Activated CD8-positive, alpha-beta memory T cell treated with anti-CD3 and anti-CD28 coated beads, Interleukin-2, amount 50 U/mL, for 48 hours (primary cell): ENCODE measurements around the gene PACS1.
"Not testable (repeated sequence)": the region's sequence is repeated elsewhere in the genome, so short reads cannot be mapped to it uniquely, and the experiment has no call there.

ENCODE experiments used
- DNase-seq: peaks from one replicate; pipeline ENCODE4 v3.0.0-alpha.2; 2020

Gene PACS1

GRCh38 chr11:66069715-66070603 lies at the start of gene PACS1:
Gene PACS1 (plus strand): TSS chr11:66070272. CDS start chr11:66070487, 215 bp downstream.
- DNase-seq: peak; percentile 89

DNA sequence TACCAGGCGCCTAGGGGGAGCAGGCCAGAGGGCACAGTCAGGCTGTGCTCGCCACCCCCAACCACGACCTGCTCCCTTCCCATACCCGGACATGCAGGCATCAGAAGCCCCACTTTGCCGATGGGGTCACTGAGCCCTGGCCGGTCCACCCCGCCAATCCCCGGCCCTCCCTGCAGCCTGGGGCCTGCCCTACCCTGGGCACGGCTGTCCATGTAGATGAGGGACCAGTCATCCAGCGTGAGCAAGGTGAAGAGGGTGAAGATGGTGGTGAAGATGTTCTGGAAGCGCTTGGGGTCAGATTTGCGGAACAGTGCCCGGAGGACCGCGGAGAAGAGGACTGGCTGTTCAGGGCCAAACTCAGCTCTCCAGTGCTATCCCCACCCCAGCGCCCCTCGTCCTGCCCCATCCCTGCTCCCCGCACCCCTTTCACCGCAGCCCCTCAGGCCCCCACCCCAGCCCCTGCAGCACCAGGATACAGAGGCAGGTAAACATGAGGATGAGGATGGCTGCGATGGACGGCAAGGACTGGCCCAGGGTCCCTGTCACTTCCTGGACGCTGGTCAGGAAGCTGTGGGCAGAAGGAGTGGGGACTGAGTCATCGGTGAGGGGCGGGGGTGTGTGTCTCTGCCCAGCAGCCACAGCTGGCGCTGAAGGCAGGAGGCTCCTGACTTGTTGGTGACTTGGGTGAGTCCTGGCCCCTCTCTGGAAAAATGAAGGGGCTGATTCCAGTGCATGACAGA lies 49.3 kb upstream of the PACS1 start:
- DNase-seq: no peak

DNA sequence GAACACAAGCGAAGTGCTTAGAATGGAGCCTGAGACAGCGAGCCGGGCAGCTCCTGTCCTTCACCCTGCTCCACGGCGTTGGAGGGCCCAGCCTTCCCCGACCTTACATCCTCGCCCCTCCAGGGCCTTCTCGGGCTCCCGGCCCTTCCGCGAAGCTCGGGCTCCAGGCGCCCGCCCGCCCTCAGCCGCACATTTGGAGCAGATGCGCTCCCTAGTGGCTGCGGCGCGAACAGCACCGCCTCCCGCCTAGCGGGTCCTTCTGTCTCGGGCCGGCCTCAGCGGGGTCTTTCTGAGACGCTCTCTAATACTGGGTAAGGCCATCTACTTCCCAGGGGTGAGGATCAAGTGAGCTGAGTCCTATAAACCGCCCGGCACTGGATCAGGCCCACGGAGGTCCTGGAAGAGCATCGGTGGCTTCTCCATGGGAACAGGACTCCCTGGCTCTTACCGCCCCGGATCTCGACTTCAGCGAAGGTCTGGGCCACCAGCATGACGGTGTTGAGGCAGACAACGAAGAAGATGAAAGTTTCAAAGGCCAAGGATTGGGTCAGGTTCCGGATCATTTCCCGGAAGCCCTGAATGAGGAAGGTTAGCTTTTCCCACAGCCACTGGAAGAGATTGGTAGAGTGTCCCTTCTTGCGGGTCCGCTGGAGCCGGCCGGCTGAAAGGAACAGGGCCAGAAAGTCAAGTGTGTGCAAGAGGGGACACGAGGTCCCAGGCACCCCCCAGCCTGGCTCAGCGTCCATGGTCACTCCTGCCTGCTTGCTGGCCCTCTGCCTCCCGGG lies 47.5 kb upstream of the PACS1 start:
- DNase-seq: peak; percentile 98

DNA sequence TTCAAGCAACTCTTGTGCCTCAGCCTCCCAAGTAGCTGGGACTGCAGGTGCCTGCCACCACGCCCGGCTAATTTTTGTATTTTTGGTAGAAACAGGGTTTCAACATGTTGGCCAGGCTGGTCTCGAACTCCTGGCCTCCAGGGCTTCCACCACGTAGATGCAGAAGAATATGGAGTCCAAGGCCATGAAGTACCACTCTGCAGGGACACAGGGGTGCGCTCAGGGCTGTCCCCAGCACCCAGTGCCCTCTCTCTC lies 47.0 kb upstream of the PACS1 start:
- DNase-seq: not testable (repeated sequence)

GRCh38 chr11:66026017-66026529 lies 44.0 kb upstream of the PACS1 start, which contains the start of gene CATSPER1:
Gene CATSPER1 (minus strand): TSS chr11:66026479. CDS start chr11:66026379, 100 bp downstream.
- DNase-seq: no peak

- DNase-seq: no peak
These were observed 36.9 kb upstream of the PACS1 start for GRCh38 chr11:66032957-66033735.

DNA sequence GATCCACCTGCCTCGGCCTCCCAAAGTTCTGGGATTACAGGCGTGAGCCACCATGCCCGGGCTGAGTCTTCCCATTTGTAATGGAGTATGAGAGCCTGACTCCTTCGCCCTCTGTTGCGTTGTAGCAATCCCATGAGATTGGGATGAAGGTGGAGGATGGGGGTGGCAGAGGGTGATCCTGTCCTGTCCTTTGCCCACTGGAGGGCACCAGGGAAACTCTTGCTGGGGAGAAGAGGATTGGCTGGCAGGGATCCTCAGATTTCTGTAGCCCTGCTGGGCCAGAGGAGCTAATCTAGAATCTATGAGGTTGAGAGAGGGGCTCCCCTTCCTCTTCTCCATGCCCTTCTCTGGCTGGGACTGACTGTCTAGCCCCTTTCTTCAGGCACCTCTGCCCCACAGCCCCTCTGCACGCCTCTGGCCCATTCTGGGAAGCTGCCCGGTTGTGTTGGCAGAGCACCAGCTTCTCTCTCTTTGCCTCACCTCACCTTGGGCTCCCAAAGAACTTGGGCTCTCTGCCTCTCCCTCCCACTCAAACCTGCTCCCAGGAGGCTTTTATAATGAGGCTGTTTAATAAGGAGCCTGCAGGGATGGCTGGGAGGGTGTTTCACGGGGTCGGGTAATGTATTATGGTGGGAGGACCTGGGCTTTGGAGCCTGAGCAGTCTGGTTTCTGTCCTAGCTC lies 34.3 kb upstream of the PACS1 start:
- no peak for DNase-seq

GRCh38 chr11:66036334-66036710 lies 33.8 kb upstream of the PACS1 start:
- no peak for DNase-seq

GRCh38 chr11:66037327-66037726 lies 32.7 kb upstream of the PACS1 start:
- no peak for DNase-seq

DNA sequence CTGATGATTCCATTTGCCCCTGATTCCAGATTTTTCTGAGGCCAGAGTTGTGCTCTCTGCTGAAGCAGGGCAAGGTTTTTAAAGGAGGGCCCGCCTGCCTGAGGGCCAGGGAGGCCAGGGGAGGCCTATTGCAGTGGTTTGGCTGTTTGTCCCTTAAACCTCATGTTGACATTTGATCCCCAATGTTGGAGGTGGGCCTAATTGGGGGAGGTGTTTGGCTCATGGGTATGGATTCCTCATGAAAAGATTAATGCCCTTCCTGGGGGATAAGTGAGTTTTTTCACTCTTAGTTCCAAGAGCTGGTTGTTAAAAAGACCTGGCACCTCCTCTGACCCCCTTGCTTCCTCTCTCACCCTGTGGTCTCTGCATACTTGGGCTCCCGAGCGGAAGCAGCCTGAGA lies 30.3 kb upstream of the PACS1 start:
- no peak for DNase-seq

- DNase-seq: no peak
These were observed 27.7 kb upstream of the PACS1 start for GRCh38 chr11:66042227-66042995.

DNA sequence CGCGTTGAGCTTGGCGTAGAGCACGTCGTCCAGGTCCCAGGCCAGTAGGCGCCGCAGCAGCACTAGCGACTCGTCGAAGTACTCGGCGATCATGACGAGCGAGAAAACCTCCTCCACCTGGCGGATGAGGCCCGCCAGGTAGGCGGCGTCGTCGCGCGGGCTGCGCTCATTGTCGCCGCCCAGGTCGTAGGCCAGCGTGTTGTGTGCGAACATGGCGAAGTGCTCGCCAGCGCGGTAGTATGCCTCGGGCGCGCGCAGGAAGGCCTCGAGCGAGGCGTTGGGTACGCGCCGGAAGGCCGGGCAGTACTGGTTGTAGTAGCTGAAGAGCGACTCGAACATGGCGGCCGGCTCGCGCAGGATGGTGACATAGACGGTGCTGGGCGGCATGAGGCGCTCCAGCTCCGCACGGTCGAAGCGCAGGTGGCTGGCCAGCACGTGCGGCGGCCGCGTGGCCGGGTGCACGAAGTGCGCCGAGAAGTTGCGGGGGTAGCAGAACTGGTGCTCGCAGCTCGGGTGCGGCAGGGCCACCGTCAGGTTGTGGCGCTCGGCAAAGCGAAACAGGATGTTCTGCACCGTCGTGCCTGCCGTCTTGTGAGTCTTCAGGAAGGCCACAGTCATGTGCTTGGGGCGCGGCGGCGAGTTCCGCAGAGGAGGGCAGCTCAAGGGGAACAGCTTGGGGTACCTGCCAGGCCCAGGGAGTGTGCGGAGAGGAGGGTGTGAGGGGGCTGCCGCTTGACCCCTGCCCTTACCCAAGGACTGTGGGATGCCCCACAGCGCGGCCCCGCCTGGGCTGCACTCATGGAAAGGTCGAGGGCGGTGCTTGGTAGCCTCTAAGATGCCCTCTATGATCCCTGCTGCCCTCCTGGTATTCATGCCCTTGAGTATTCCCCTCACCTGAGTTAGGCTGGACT lies 26.8 kb upstream of the PACS1 start:
- no peak for DNase-seq

DNA sequence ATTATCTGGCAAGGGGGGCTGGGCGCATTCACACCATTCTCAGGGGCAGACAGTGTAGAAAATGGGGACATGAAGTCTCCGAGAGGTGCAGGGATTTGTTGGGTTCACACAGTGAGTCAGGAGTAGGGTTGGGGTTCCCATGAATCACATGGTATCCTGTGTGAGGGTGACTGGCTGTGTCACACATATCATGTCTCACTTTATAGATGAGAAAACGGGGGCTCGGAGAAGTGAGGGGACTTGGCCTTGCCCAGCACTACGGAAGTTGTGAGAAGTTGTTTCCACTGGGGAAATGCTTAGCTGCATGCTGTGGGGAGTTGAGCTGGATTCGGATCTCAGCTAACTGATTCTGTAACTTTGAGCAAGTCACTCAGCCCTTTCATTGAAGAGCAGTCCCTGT lies 25.3 kb upstream of the PACS1 start:
- no peak for DNase-seq

DNA sequence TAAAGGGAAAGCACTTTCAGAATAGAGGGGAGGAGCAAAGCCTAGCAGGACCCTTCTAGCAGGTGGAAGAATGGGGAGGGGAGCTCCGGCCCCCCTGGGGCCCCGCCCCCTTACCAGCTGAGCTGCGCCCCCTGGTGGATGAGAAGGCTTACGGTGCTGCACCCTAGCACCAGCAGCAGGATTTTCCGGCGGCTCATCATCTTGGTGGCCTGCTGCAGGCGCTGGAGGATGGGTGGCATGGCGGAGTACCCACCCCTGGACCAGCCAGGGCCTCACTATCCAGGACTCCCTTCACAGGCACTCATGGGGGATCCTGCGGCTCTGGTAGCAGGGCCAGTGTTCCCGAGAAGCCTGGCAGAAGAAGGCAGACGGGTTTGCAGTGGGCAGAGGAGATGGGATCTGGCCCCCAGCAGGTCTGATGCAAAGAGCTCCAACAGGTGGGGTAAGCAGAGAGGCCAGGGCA lies 24.9 kb upstream of the PACS1 start:
- peak; percentile 95 for DNase-seq

DNA sequence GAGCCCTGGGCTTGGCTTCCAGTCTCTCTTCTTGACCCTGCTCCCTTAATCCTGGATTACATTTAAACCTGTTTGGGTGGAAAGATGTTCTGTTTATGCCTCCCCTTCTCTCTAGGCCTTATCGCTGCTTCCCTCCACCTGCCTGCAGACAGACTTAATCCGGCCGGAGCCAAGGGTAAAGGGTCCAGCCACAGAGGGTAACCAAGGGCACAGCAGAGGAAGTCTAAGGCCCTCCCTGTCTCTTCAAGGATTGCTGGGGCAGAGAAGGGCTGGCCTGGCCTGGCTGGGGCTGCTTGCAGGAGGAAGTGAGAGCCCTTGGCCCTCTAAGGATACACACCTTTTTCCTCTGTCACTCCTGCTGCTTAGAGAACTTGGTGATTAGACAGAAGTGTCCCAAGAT lies 23.2 kb upstream of the PACS1 start:
- DNase-seq: no peak

- DNase-seq: no peak
These were observed 22.3 kb upstream of the PACS1 start for GRCh38 chr11:66047541-66048365.

- DNase-seq: no peak
These were observed 21.3 kb upstream of the PACS1 start, which contains the start of gene GAL3ST3 for GRCh38 chr11:66048547-66049323. Gene GAL3ST3 (minus strand): TSS chr11:66049161. CDS start chr11:66045415, 3,746 bp downstream.
